ENCODE measurements around the gene FXN.

DNA sequence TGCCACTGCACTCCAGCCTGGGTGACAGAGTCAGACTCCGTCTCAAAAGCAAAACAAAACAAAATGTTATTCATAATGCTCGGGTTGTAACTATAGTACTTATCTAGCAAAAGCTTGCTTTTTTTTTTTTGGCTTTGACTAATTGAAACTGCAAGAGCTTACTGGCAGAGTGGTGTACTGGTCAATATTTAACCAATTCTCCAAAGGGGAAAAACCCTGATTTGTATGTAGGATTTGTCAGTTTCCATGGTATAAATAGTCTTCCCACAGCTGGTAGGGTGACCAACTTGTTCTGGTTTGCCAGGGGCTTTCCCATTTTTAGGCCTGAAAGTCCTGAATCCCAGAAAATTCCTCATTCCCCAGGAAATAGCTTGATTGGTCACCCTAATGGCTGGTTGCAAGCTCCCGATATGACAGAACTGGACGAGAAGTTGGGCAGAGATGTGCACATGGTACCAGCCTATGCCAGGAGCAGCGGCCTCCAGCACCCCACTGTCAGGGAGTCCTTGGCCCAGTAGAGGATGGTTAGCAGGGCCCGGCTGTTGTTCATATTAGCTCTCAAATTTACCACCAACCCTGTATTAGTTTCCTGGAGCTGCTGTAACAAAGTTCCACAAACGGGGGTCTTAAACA, 58.0 kb downstream of the FXN start:
- TF ChIP-seq, protein P1, sequence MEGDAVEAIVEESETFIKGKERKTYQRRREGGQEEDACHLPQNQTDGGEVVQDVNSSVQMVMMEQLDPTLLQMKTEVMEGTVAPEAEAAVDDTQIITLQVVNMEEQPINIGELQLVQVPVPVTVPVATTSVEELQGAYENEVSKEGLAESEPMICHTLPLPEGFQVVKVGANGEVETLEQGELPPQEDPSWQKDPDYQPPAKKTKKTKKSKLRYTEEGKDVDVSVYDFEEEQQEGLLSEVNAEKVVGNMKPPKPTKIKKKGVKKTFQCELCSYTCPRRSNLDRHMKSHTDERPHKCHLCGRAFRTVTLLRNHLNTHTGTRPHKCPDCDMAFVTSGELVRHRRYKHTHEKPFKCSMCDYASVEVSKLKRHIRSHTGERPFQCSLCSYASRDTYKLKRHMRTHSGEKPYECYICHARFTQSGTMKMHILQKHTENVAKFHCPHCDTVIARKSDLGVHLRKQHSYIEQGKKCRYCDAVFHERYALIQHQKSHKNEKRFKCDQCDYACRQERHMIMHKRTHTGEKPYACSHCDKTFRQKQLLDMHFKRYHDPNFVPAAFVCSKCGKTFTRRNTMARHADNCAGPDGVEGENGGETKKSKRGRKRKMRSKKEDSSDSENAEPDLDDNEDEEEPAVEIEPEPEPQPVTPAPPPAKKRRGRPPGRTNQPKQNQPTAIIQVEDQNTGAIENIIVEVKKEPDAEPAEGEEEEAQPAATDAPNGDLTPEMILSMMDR (IDR thresholded peaks at IDR 0.05) = no peak
- no peak for TF ChIP-seq POLR2A (IDR thresholded peaks at IDR 0.05)

All from esophagus squamous epithelium (tissue), 4 donors.